HG02943 (cell line): Measurements from ENCODE around the gene CD22.
"Not testable (repeated sequence)": the region's sequence is repeated elsewhere in the genome, so short reads cannot be mapped to it uniquely, and the experiment has no call there.

Source experiments
- ATAC-seq: cut with Tn5 transposase; IDR thresholded peaks from one replicate; pipeline ENCODE4 v1.9.1; 2021; ENCODE audit warnings: mild to moderate bottlenecking, low read depth, moderate library complexity; ENCODE audit not compliant: unreplicated experiment

CD22 gene

DNA sequence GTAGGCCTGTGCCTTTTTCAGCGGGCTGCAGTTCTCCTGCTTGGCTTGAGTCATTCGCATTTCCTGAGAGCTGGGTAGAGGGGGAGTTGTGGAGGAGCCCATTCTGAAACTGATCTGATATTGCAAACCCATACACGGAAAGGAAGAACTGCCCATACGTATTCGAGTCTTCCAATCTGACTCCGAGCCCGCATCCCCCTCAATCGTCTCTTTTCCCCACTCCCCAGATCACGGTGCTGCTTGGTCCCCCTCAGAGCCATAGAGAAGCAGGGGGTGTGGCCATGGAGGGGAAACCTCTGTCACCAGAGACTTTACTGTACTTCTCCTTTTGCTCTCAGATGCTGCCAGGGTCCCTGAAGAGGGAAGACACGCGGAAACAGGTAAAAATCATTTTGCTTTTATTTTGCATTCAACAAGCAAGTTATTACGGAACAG lies at the start of gene CD22:
CD22 (plus strand) TSS at position 337 of the 435 bp plus-strand sequence. CDS start 2,854 bp downstream, outside the sequence.
- no peak for ATAC-seq

- ATAC-seq, result no peak
Observed at GRCh38 chr19:35279374-35279773, 49.6 kb upstream of the CD22 start.

GRCh38 chr19:35279985-35280821 lies 48.8 kb upstream of the CD22 start:
- no peak for ATAC-seq

DNA sequence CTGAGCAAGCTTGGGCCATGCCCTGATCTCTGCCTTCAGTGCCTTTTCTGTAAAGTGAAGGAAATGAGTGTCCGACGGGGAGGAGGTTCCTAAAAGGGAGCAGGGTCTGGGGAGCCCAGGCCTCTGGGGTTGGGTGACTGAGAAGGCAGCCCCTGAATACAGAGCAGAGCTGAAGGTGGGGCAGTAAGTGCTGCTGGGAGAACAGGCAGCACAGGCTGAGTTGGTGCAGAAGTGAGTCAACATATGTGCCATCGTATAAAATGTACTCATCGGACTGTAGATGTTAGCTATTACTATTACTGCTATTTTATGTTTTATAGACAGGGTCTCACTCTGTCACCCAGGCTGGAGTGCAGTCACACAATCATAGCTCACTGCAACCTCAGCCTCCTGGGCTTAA lies 47.7 kb upstream of the CD22 start:
- no peak for ATAC-seq

DNA sequence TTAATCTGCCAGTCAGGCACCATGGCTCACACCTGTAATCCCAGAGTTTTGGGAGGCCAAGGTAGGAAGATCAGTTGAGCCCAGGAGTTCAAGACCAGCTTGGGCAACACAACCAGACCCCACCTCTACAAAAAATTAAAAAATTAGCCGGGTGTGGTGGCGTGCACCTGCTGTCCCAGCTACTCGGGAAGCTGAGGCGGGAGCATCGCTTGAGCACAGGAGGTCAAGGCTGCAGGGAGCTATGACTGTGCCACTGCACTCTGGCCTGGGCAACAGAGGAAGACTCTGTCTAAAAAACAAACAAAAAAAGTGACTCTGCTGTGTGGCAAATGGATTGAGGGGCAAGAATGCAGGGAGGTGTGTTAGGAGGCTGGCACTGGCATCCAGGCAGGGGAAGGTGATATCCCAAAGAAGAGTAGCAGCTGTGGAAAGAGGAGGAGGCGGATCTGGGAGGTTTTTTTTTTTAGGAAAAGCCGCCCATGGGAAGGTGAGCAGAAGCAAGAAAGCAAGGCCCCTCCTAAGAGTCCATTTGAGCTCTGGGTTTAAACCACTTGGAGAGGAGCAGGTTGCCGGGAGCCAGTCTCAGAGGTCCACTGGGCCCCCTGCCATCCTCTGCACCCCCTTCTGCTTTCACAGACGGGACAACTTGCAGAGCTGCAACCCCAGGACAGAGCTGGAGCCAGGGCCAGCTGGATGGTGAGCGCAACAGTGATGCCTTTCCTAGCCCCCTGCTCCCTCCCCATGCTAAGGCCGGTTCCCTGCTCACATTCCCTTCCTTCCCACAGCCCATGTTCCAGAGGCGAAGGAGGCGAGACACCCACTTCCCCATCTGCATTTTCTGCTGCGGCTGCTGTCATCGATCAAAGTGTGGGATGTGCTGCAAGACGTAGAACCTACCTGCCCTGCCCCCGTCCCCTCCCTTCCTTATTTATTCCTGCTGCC lies 44.6 kb upstream of the CD22 start:
- no peak for ATAC-seq

- ATAC-seq, result no peak
Observed at GRCh38 chr19:35285095-35285449, 43.9 kb upstream of the CD22 start.

DNA sequence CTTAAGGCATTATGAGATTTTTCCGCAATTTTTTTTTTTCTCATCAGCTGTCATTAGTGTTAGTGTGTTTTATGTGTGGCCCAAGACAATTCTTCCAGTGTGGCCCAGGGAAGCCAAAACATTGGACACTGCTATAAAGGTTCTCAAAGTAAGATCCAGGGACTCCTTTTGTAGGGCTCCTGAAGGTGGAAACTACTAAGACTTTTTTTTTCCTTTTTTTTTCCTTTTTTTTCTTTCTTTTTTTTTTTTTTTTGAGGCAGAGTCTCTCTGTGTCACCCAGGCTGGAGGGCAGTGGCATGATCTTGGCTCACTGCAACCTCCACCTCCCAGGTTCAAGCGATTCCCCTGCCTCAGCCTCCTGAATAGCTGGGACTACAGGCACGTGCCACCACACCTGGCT lies 43.5 kb upstream of the CD22 start:
- ATAC-seq, result not testable (repeated sequence)

DNA sequence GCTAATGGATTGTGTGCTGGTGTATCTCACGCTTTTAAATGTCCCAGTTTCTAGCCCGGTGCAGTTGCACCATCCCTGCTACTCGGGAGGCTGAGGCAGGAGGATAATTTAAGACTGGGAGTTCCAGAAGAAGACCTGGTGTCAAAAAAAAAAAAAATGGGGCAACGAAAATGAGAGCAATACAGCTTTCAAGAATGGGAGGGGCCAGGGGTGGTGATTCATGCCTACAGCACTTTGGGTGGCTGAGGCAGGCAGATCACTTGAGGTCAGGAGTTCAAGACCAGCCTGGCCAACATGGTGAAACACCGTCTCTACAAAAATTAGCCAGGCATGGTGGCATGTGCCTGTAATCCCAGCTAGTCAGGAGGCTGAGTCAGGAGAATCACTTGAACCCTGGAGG lies 42.9 kb upstream of the CD22 start:
- ATAC-seq, result not testable (repeated sequence)

DNA sequence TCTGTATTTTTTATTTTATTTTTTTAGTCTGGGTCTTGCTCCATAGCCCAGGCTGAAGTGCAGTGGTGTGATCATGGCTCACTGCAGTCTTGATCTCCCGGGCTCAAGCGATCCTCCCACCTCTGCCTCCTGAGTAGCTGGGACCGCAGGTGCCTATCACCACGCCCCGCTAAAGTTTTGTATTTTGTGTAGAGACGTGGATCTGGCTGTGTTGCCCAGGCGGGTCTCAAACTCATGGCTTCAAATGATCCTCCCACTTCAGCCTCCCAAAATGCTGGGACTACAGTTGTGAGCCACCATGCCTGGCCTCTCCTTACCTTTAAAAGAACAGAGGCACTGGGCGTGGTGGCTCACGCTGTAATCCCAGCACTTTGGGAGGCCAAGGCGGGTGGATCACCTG lies 41.3 kb upstream of the CD22 start:
- ATAC-seq, result no peak

GRCh38 chr19:35288331-35288730 lies 40.7 kb upstream of the CD22 start:
- no peak for ATAC-seq

DNA sequence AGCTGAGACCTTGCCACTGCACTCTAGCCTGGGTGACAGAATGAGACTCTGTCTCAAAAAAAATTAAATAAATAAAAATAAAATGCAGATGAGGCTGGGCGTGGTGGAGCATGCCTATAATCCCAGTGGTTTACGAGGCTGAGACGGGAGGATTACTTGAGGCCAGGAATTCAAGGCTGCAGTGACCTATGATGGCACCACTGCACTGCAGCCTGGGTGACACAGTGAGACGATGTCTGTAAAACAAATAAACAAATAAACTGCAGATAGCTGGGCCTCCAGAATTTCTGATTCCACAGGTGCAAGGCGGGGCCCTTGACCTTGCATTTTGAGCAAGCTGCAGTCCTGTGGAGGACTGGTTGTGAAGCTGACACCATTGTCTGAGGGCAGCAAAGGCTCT lies 40.1 kb upstream of the CD22 start:
- ATAC-seq, result no peak

GRCh38 chr19:35290381-35291127 lies 38.4 kb upstream of the CD22 start:
- ATAC-seq, result no peak

DNA sequence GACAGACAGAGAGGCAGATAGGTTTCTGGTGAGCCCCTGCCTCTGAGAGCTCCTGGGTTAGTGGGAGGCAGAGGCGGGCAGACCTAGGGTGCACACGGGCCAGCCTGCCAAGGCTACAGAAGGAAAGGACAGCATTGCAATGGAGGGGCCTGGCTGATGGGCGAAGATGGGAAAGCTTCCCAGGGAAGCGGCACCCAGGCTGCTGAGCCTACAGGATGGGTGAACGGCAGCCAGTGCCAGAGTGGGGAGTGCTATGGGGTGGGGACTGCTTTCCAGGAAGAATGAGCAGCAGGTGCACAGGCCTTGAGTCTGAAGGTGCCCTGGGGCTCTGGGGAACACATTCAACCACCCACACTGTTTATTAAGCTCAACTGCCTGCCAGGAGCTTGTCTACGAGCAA lies 37.7 kb upstream of the CD22 start:
- ATAC-seq, result no peak

- no peak for ATAC-seq
Observed at GRCh38 chr19:35291916-35292315, 37.1 kb upstream of the CD22 start, which contains the start of gene MAG. Gene MAG, plus strand, starts transcription at chr19:35292161. Its CDS starts 3,248 bp downstream, at chr19:35295409.

- no peak for ATAC-seq
Observed at GRCh38 chr19:35292421-35293362, 36.3 kb upstream of the CD22 start.

- ATAC-seq, result no peak
Observed at GRCh38 chr19:35293363-35293739, 35.6 kb upstream of the CD22 start.

- no peak for ATAC-seq
Observed at GRCh38 chr19:35293808-35294207, 35.2 kb upstream of the CD22 start.

GRCh38 chr19:35294328-35294727 lies 34.7 kb upstream of the CD22 start:
- no peak for ATAC-seq
